Stimulated activated CD8-positive, alpha-beta memory T cell treated with anti-CD3 and anti-CD28 coated beads, Interleukin-15, amount 100 ng/mL, for 4 hours (primary cell): ENCODE data around the gene ANXA1.
"Not testable (repeated sequence)": the region's sequence is repeated elsewhere in the genome, so short reads cannot be mapped to it uniquely, and the experiment has no call there.

Source experiments
- DNase-seq, 2 donors: peaks; one replicate each; pipeline ENCODE4 v3.0.0-alpha.2; 2020; ENCODE audit warnings: low read depth in 2 of 2

The ANXA1 gene

DNA sequence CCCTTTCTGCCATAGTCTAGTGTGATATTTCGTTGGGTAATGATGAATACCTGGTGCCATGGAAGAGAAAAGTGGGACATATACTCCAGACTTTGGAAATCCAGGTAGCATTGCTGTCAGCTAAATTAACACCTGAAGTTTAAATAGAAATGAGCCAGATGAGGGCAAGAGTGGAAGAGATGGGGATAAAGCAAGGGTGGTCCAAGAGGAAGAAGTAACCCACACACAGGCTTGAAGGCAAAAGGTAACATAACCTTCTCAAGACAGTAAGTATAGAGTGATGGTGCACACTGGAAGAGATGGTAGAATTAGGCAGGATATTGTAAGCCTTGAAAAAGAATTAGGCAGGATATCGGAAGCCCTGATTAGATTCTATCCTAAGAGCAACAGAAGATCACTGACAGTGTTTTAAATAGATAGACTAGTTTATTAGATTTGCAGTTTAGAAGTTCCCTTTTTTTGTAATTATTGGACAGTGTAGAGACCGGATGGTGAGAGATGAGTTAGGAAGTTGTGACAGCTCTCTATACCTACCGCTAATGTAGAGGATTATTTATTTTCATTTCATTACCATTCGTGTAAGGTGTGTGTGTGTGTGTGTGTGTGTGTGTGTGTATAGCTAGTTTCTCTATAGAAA, 16.8 kb downstream of the ANXA1 start:
- no peak for DNase-seq

DNA sequence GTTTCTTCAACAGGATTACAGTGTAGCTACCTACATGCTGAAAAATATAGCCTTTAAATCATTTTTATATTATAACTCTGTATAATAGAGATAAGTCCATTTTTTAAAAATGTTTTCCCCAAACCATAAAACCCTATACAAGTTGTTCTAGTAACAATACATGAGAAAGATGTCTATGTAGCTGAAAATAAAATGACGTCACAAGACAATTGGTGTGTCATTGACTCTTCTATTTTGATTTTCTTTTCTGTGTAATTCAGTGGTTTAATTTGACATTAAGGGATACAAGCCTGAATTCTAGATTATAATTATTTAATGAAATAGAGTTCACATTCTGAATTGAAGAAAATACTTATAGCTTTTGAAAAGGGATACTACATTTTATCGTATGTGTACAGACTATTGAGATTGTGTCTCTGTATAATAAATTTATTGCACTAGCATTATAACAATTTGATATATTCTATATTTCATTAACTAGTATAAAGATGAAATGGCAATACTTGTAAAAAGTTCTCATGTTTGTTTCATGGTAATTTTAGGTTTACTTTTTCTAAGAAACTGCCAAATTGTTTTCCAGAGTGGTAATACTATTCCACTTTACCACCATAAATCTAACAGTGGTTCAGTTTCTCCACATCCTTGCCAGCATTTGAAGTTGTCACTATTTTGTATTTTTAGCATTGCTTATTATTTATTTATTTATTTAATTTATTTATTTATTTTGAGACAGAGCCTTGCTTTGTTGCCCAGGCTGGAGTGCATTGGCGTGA, 18.7 kb downstream of the ANXA1 start:
- DNase-seq: no peak

DNA sequence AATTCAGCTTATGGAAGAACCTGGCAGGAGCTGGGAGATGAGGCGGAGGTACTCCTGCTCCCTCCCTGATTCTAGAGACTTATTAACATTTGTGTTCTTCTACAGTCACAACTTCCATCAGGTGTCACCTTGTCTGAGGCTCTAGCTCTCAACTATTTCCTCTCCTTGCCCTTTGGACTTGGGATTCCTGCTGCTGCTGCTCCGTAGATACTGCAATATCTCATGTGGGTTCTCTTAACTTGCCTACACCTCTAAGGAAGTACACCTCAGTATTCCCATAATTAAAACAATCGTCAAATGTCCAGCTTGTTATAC, 21.2 kb downstream of the ANXA1 start:
- DNase-seq: no peak

DNA sequence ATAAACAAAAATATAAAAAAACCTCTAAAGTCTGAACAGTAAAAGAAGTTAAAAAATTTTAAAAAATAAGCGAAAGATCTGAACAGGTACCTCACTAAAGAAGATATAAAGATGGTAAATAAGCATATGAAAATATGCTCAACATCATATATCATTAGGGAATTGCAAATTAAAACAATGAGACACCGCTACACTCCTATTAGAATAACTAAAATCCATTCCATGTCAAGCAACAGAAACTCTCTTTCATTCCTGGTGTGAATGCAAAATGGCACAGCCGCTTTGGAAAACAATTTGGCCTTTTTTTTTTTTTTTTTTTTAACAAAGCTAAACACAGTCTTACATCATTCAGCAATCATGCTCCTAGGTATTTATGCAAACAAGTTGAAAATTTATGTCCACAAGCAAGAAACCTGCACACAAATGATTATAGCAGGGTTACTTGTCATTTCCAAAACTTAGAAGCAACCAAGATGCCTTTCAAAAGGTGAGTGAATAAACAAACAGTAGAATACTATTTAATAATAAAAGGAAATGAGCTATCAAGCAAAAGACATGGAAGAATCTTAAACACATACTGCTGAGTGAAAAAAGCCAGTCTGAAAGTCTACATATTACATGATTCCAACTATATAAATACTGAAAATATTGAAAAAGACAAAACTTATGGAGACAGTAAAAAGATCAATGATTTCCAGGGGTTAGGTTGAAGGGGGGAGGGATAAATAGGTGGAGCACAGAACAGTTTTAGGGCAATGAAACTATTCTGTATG, 22.1 kb downstream of the ANXA1 start:
- no peak for DNase-seq

DNA sequence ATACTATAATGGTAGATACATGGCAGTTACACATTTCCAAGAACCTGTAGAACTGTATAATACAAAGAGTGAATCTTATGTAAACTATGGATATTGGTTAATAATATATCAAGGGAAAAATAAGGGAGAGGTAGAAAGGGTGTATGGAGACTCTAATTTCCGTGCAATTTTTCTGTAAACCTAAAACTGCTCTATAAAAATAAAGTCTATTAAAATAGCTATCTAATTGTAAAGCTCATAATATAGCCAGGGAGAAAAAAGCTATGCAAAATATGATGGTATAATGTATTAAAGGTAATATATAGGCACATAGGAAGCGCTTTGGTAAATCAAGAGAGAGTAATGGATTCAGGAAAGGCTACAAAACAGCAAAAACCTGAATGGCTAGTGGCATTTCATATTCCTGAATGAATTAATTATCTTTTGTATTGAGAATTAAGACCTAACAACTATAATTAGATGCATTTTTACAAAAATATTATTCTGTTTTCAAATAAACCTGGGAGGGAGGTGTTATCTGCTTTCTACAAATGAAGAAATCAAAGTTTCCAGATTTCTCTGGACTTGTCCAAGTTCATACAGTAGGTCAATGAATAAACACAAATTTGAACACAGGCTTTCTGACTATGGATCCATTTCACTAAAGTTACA, 22.8 kb downstream of the ANXA1 start:
- DNase-seq: no peak

DNA sequence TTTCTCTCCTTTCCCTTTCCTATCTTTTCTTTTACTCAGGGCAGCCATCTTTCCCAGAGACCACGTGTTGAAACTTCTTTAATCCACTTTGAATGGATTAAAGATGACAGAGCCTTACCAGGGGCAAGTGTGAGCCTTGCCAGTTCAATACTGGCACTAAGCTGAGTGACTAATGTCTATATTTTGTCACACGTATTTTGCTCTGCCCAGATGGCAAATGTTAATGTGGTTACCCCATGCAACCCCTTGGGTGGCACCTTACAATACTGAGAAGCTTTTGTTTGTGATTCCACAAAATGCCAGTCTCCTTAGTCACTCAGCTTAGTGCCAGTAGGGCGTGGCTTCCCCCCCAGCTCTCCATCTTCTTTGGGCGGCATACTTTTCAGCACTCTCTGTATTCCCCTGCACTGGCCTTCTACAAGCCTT, 24.8 kb downstream of the ANXA1 start:
- DNase-seq: no peak

DNA sequence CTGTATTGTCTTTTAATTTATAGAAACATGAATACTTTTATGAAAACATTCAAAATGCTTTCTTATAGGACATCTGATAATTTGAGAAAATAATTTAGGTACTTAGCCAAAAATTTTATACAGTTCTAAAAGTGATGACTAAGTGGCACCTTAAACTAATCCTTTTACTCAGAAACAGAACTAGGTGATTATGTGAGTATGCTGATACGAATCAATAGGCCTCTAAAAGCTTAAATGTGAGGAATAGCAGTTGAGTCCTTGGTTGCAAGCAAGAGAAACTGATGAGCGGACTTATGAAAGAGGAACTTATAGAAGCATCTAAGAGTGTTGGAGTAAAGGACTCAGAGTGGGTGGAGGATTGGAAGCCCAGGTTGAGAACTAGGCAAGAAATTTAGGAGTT, 26.4 kb downstream of the ANXA1 start:
- DNase-seq: no peak

DNA sequence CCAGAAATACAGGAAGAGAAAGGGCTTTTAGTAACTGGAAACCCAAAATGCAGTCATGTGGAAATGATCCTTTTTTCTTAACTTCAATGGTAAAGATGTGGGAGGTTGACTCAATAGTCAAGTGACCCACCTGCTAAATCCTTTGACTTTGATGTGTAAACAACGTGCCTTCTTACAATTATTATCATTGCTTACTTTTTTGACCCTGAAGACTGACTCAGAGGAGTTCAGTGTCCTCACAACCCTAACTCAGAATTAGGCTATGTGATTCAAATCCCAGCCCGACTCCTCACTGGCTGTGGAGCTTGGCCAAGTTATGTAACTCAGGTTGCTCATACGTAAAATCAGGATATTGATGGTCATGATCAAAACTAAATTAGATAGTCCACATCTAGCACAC, 27.9 kb downstream of the ANXA1 start:
- DNase-seq: no peak

DNA sequence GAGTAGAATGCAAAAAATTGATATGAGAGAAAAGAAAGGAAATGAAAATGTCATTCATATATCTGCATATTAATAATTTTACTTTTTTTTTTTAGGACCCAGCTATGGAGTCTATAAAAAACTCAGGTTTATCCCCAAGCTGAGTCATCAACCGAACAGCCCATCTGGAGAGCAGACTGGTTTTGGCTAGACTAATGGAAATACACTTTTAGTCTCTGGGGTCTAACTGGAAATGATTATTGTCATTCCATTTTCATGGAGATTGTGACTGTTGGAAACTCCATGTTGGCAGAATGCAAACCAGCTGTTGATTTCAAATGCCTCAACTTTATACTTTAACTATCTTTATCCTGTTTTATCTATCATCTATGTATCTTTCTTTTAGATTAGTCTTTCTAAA, 28.7 kb downstream of the ANXA1 start:
- no peak for DNase-seq

DNA sequence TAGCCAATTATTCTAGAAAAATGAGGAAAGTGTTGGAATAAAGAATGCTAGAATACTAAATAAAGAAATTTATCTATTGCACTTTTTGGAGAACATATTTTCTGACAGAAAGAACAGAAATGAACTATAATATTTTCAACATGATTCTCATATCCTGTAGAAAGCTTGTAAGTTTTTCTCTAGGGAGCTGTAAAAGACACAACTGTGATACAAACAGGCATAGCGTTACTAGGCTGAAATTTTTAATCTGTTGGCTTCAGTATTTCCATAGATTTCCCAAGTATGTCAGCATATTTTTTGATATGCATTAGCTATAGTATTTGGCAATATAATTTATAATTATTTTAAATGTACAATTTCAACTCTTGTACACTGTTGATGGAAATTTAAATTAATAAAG, 31.3 kb downstream of the ANXA1 start:
- no peak for DNase-seq

DNA sequence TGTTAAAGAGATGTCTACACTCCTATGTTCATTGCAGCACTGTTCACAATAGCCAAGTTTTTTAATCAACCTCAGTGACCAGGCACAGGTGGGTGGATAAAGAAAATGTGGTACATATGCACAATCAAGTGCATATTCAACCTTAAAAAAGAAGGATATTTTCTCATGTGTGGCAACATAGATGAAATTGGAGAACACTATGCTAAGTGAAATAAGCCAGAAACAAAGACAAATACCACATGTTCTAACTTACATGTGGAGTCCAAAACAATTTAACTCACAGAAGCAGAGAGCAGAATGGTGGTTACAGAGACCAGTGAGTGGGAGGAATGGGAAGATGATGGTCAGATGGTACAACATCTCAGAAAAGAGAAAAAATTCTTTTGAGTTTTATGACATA, 31.8 kb downstream of the ANXA1 start:
- DNase-seq: no peak

DNA sequence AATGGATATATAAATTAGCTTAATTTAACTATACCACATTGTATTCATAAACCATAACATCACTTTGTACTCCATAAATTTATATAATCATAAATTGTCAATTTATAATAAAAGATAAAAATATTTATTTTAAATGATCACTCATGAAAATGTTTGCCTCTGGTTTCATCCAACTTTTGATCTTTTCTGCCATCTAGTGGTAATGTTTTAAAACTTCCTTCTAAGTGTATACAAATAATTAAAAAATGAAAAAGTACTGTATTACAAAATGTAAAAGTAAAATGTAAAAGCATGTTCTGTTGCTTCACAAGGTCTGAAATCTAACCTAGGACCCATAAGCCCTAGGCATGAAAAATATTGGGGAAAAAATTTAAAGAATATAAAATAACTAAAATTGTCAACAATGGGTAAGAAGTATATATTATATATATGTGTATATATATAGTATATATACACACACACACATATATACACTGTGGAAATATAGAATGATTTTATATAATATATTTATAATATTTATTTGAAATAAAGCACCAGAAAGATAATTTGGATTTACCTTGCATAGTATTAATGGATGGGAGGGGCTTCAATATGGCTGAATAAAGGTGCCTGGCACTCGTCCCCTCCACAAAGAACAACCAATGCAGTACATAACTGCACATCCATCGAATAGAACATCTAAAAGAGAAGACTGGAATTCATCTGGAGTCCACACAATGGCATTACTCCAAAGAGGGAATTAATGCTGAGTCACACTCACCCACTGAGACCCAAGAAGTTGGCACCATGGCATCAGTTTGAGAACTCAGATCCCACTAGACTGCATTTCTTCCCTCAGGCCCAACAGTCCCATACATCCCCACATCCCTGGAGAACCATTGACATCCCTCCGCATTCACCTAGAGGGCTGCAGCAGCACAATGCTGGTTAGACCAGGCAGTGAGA, 32.5 kb downstream of the ANXA1 start:
- no peak for DNase-seq

DNA sequence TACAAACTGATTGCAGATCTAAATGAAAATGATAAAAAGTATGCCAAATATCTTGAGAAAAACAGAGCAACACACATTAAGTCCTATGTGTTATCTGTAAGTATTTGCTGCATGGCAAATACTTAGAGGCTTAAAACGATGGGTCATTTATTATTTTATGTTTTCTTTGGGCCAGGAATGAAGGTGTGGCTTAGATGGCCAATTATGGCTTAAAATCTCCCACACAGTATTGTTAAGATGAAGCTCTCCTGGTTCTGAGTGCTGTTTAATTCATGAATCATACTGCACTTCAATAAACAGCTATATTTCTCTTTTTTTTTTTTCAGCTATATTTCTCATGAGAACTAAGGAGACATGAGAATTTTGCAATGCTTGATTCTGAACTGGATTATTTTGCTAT, 39.4 kb downstream of the ANXA1 start:
- not testable (repeated sequence) for DNase-seq

DNA sequence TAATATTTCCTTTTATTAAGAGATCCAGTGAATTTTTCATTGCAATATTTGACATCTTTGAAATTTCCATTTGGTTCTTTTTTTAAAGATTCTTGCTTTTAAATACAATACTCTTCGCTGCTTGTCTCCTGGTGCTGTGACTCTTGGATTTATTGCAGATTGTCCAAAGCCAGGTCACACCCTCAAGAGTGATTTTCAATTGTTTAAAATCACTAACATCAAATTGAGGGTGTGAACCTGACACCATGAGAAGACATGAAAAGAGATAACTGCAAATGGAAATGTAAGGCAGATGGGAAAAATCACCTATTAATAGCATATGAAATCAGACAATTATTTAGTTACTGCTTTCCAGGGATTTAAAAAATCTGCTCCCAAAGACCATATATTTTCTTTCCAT, 42.6 kb downstream of the ANXA1 start:
- DNase-seq: no peak

DNA sequence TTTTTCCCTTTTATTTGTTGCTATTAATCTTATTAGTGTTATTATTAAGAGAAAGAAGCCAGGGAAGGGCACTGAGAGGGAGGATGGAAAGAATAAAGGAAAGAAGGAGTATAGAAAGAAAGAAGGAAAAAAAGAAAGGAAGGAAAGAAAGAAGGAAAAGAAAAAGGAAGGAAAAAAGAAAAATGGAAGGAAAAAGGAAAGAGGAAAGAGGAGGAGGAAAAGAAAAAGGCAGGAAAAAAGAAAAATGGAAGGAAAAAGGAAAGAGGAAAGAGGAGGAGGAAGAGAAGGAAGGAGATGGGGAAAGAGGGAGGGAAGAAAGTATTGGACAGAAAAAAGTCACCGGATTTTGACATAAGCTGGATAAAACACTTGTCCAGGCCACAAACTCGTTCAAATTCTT, 47.8 kb downstream of the ANXA1 start:
- no peak for DNase-seq

DNA sequence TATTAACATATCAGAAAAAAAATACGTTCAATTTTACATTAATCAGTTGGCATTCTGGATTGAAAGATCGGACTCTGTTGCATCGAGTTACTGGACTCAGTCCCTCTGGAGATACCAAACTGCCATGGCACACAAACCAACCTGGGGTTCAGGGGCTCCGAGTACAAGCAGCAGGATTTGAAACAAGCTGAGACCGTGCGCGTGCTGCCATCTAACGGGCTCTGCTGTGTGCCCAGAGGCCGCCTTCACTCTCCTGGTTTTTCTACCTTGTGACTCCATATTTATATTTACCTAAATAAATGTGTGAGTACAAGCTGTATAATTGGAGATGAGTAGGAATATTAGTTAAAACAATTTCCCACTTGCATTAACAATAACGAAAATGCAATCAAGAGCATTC, 48.2 kb downstream of the ANXA1 start:
- no peak for DNase-seq

DNA sequence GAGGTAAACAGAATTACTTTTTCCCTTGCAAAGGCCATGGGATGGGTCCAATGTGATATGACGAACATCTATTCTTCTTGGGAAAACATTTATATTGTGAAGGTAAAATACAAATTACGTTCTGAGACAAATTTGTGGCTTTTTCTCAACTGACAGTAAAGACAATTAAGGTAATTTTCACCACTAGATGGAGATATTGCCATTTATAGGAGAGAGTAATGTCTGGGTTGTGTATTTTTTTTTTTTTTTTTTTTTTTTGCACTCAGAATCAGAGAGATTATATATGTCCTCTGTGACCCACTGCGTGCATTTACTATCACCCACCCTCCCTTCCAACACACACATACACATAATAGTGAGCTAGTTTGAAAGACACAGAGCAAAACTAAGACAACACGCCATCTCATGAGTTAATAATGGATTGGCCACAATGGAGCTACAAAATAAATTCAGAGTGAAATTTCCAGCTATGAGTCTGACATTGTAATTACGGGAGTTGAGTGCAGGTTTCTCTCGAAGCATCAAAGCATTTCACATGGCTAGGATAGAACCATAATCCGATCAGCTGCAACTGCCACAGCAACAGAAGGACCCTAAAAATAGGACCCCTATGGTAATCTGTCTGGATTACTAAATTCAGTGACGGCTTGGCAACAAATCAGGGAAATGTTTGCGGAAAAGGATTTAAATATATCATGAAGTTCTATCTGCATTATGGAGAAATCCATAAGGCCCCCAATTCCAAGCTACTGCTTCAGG, 49.2 kb downstream of the ANXA1 start:
- no peak for DNase-seq

DNA sequence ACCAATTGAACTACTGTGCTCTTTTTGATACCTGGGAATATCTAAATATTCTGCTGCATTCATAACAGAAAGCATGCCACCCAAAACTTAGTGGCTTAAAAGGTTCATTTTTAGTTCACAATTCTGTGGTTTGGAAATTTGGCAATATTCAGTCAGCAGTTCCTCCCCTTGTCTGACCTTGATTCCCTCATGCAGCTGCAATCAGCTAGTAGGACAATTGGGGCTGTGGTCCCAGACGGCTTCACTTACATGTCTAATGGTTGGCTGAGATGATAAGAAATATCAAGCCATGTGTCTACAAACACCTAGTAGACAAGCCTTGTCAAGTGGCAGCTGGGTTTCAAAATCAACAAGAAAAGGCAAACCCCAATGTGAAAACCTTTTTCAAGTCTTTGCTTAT, 51.3 kb downstream of the ANXA1 start:
- no peak for DNase-seq

DNA sequence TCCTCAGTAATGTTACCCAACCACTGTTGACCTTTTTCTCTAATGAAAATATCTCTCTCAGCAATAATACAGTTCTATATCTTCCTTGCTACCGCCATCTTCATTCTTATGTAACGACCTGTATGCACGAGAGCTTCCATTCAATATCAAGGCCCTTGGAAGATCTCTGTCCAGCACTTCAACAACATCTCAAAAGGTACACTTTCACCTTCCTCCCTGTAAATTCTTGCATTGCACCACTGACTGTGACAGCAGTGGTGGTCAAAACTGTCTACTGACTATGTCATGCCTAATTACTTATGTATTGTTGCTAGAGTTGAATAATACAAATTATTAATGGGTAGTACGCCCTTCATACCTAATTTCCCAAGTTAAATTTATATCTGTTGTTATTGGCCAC, 53.3 kb downstream of the ANXA1 start:
- DNase-seq: no peak

DNA sequence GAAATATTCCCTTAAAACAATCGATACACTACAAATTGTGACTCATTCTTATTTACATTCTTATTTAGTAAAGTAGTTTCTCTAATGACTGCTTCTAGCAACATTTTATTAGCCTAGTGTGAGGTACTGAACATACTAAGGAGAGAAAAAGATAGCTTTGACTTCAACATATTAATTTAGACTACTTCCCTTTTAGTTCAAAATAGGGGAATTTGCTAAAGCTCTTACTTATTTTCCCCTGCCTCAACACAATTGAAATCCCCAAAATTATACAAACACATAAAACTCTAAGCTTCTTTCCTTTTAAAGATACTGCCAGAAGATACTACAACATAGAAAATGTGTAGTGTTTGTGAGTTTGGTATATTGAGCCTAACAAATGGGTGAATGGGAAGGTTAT, 55.2 kb downstream of the ANXA1 start:
- no peak for DNase-seq
